Measurements from ENCODE around the gene SNX18.

GRCh38 chr5:54495027-54495426 lies 22.5 kb upstream of the SNX18 start:
- TF ChIP-seq CTCF (IDR thresholded peaks at IDR 0.05; ENCODE audit: low read depth, low read length, poor library complexity, severe bottlenecking) (no peak), EZH2phosphoT487 (IDR thresholded peaks at IDR 0.05; ENCODE audit: borderline replicate concordance, low read length) (no peak)

Measured in DOHH2 (cell line).